ENCODE data around the gene ANKMY2. TPM values are rescaled to one million over a fixed set of nuclear protein-coding genes. Genes with fewer than 3 reads are reported as not detected.

The ANKMY2 gene
- total RNA-seq = 12.5 and 17.6 TPM in 2 replicates

DNA sequence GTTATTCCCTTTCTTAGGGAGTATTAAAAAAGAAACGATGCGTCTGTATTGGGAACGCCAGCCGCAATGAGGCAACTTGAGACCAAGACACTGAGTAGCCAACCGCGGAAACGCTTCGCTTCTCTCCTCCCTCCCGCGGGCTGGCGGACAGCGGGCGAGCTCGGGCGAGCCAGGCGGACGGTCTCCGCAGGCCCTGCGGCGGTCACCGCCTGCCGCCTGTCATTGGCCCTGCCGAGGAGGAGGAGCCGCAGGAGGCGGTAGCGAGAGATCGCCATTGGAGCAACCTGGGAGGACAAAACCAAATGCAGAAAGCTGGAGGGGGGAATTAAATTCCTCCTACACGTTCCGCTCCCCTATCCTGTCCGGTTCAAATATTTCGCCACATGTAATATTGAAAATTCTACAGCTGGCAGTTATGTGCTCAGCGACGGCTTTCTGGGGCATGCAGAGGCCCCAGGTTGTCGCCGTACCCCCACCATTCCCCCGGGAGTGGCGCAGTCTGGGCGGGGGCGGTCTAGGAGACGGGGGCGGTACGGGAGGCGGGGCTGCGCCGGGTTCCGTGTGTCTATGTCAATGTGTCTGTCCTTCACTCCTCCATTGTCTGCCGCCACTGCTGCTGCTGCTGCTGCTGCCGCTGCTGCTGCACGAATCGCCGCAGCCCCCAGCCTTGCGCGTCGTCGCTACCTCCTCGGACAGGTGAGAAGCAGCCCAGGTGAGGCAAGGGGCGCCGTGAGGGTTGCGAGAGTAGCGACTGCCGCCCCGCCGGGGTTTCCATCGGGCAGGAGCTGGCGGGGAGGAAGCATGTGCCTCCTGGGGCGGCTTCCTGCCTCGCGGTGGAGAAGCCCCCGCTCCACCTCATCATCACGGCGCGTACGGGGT lies at the start of gene ANKMY2, which contains the start of gene BZW2:
ANKMY2 (minus strand) TSS at position 162 of the 879 bp plus-strand sequence. CDS start 181 bp downstream, outside the sequence.
BZW2 (plus strand) TSS at position 589 of the 879 bp plus-strand sequence. CDS start 19,263 bp downstream, outside the sequence.

Other genes with a start within 250 kb of the ANKMY2 start
- gene CRPPA, start 224.2 kb downstream of the ANKMY2 start, total RNA-seq = 1.1 and 1.2 TPM in 2 replicates
- not detected in 2 replicates for gene SOSTDC1, start 180.0 kb downstream of the ANKMY2 start, total RNA-seq
- not detected in 2 replicates for gene LRRC72, start 118.9 kb downstream of the ANKMY2 start, total RNA-seq
- gene BZW2, start 427 bp upstream of the ANKMY2 start, total RNA-seq = 96.3 and 120 TPM in 2 replicates
- 0.39 and 1.1 TPM in 2 replicates for gene TSPAN13, start 108.0 kb upstream of the ANKMY2 start, total RNA-seq
- gene AGR2, start 159.2 kb upstream of the ANKMY2 start, total RNA-seq = not detected in 2 replicates
- not detected in 2 replicates for gene AGR3, start 236.2 kb upstream of the ANKMY2 start, total RNA-seq

Measured in subcutaneous preadipocyte (primary cell).